DOHH2 (cell line): Measurements from ENCODE around the gene PDE9A.

ENCODE experiments used
- H3F3A ChIP-seq: fragments of 200-600 bp; sonication (generic), shearing (Covaris generic); 2 replicates; pipeline ENCODE4 v1.6.0; 2016; ENCODE audit warnings: antibody characterized with exemption, mild to moderate bottlenecking; ENCODE audit not compliant: control insufficient read depth, insufficient read depth
- H3K27ac ChIP-seq: fragments of 200-600 bp; sonication (generic); 2 replicates; pipeline ENCODE4 v1.5.1; 2014; ENCODE audit warnings: low read depth, mild to moderate bottlenecking, low read length, moderate library complexity
- H3K27me3 ChIP-seq: fragments of 200-600 bp; sonication (generic); 2 replicates; pipeline ENCODE4 v1.6.1; 2014; ENCODE audit warnings: mild to moderate bottlenecking, low read length, mixed read lengths; ENCODE audit not compliant: control insufficient read depth
- H3K36me3 ChIP-seq: fragments of 200-600 bp; sonication (generic); 2 replicates; pipeline ENCODE4 v1.6.1; 2014; ENCODE audit warnings: mild to moderate bottlenecking, low read length, moderate library complexity, mixed read lengths; ENCODE audit not compliant: control insufficient read depth
- H3K4me1 ChIP-seq: fragments of 200-600 bp; sonication (generic); 2 replicates; pipeline ENCODE4 v1.6.1; 2014; ENCODE audit warnings: mild to moderate bottlenecking, low read length, mixed read lengths; ENCODE audit not compliant: control insufficient read depth
- H3K4me2 ChIP-seq: fragments of 200-600 bp; sonication (generic); 2 replicates; pipeline ENCODE4 v1.6.0; 2014; ENCODE audit warnings: mild to moderate bottlenecking, low read length, moderate library complexity
- H3K4me3 ChIP-seq: fragments of 200-600 bp; sonication (generic); 2 replicates; pipeline ENCODE4 v1.5.1; 2014; ENCODE audit warnings: mild to moderate bottlenecking, low read length, mixed read lengths
- H3K79me2 ChIP-seq: fragments of 200-600 bp; sonication (generic); 2 replicates; pipeline ENCODE4 v1.6.1; 2014; ENCODE audit warnings: mild to moderate bottlenecking, low read length, mixed read lengths; ENCODE audit not compliant: control insufficient read depth
- H3K9me2 ChIP-seq: fragments of 200-600 bp; sonication (generic); replicated peaks from 2 replicates; pipeline ENCODE4 v1.6.1; 2014; ENCODE audit warnings: mild to moderate bottlenecking, low read length, mixed read lengths; ENCODE audit not compliant: control insufficient read depth
- H3K9me3 ChIP-seq: fragments of 200-600 bp; sonication (generic); 2 replicates; pipeline ENCODE4 v1.6.1; 2014; ENCODE audit warnings: antibody characterized with exemption, low read length, mixed read lengths; ENCODE audit not compliant: control insufficient read depth, insufficient read depth
- H4K20me1 ChIP-seq: fragments of 200-600 bp; sonication (generic); 2 replicates; pipeline ENCODE4 v1.6.0; 2014; ENCODE audit warnings: low read depth, mild to moderate bottlenecking, antibody characterized with exemption, low read length, moderate library complexity; ENCODE audit not compliant: control insufficient read depth, insufficient read depth
- EZH2phosphoT487 ChIP-seq: fragments of 200-600 bp; sonication (generic); IDR thresholded peaks from 2 replicates; pipeline ENCODE4 v1.6.1; 2017; ENCODE audit warnings: borderline replicate concordance, mild to moderate bottlenecking, antibody characterized with exemption, low read length, moderate library complexity, mixed read lengths
- TF ChIP-seq, protein P1 (sequence below): fragments of 200-600 bp; sonication (generic); IDR thresholded peaks from one replicate; pipeline ENCODE4 v1.5.1; 2014; ENCODE audit warnings: antibody characterized with exemption, mild to moderate bottlenecking, low read depth, low read length; ENCODE audit not compliant: poor library complexity, severe bottlenecking

PDE9A gene

DNA sequence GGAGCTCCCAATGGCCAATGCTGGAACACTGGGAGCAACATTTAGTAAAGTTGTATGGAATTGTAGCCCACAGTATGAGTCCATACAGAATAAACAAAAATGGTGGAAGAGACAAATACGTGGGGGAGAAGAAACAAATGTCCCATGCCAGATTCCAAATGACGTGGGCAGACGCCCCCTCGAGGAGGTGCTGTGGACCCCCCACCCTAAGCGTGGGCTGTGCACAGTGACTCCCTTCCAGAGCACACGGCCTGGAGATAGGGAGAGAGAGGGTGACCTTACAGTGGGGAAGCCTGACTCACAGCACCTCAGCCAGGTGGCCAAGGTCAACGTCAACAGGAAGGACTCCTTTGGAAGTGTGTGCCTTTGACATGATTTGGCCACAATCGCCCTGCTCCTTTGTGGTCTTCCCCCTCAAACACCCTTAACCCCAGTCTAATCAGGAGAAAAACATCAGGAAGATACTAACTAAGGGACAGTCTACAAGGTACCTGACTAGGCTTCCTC, 13.7 kb upstream of the PDE9A start:
- Histone ChIP-seq H3F3A (no peaks in the 10 kb centered on the region), H3K27ac (no peak overlapping the region), H3K36me3 (no peaks in the 10 kb centered on the region), H4K20me1 (no peaks in the 10 kb centered on the region), H3K4me2 (no peak overlapping the region), H3K9me3 (no peaks in the 10 kb centered on the region), H3K4me1 (no peaks in the 10 kb centered on the region), H3K9me2 (no peaks in the 10 kb centered on the region), H3K4me3 (no peak overlapping the region), H3K27me3 (peaks cover 16% of the 10 kb centered on the region), H3K79me2 (no peaks in the 10 kb centered on the region)
- TF ChIP-seq, protein P1, sequence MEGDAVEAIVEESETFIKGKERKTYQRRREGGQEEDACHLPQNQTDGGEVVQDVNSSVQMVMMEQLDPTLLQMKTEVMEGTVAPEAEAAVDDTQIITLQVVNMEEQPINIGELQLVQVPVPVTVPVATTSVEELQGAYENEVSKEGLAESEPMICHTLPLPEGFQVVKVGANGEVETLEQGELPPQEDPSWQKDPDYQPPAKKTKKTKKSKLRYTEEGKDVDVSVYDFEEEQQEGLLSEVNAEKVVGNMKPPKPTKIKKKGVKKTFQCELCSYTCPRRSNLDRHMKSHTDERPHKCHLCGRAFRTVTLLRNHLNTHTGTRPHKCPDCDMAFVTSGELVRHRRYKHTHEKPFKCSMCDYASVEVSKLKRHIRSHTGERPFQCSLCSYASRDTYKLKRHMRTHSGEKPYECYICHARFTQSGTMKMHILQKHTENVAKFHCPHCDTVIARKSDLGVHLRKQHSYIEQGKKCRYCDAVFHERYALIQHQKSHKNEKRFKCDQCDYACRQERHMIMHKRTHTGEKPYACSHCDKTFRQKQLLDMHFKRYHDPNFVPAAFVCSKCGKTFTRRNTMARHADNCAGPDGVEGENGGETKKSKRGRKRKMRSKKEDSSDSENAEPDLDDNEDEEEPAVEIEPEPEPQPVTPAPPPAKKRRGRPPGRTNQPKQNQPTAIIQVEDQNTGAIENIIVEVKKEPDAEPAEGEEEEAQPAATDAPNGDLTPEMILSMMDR, result no peak
- TF ChIP-seq EZH2phosphoT487, result no peak

DNA sequence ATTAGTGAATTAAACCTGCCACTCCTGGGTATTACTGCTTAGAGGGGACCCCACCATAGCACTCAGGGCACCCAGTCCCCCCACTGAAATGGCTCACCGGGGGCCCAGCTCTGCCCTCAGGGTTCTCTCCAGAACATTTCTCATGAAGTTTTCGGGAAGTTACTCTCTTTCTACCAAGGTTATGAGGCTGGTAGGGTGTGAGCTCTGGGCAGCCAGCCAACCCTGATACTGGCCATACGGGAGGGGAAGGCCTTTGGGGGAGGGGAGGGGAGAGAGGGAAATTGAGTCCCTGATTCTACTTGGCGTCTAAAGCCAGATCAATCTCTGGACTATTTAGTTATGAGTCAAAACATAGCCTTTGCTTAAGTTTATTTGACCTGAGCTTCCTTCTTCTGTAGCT, 12.9 kb upstream of the PDE9A start:
- H3K9me3 ChIP-seq, result no peaks in the 10 kb centered on the region
- no peaks in the 10 kb centered on the region for H3K36me3 ChIP-seq
- H3K27ac ChIP-seq, result no peak overlapping the region
- no peaks in the 10 kb centered on the region for H3F3A ChIP-seq
- no peak overlapping the region for H3K4me3 ChIP-seq
- H3K4me2 ChIP-seq, result no peak overlapping the region
- no peak for TF ChIP-seq EZH2phosphoT487
- TF ChIP-seq, protein P1, result no peak
- no peaks in the 10 kb centered on the region for H3K79me2 ChIP-seq
- no peaks in the 10 kb centered on the region for H4K20me1 ChIP-seq
- H3K4me1 ChIP-seq, result no peaks in the 10 kb centered on the region
- H3K9me2 ChIP-seq, result no peaks in the 10 kb centered on the region
- H3K27me3 ChIP-seq, result peaks cover 16% of the 10 kb centered on the region

DNA sequence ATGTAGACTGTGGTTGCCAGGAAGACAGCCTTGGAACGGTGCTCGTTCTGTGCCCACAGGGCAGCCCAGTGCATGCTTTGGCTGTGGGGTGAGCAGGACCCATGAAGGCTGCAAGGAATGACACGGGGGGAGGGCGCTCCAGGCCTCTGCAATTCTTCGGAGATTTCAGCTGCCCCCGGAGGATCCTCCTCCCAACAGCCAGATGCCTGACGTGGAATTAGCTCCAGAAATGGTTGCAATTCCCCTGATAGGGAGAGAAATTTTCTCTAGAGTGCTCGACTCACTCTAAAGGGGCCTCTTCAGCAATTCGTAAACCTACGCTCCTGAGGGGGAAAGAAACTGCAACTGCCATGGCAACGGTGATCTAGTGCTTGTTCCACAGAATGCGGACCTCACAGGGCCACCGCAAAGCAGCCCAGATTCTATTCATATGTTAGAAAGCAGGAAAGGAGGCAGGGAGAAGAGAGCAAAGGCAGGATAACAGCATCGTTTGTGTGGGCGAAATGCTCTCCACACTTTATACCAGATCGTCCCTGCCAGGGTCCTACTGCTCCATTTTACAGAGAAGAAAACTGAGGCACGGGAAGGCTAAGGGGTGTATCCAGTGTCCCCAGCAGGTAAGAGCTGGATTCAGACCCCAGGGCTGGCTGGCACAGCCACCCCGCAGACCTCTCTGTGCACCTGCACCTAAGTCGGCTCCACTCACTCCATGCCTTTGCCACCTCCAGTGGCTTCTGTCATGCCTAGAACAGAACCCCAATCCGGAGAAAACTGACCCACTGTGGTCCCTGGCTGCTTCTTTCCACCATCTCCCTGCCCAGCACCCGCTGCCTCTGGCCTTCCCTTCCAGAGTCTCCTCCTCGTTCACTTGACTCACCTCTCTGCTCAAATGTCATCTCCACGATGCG, 11.9 kb upstream of the PDE9A start:
- H3F3A ChIP-seq, result no peaks in the 10 kb centered on the region
- no peak overlapping the region for H3K4me3 ChIP-seq
- TF ChIP-seq EZH2phosphoT487, result no peak
- TF ChIP-seq, protein P1, result no peak
- no peaks in the 10 kb centered on the region for H3K9me3 ChIP-seq
- H3K9me2 ChIP-seq, result no peaks in the 10 kb centered on the region
- H3K27me3 ChIP-seq, result peaks cover 11% of the 10 kb centered on the region
- no peaks in the 10 kb centered on the region for H3K79me2 ChIP-seq
- no peaks in the 10 kb centered on the region for H3K4me1 ChIP-seq
- no peaks in the 10 kb centered on the region for H4K20me1 ChIP-seq
- H3K4me2 ChIP-seq, result no peak overlapping the region
- no peak overlapping the region for H3K27ac ChIP-seq
- H3K36me3 ChIP-seq, result no peaks in the 10 kb centered on the region
